Fibroblast of lung (primary cell): ENCODE data around the gene IPP.

Experiments
- EZH2 ChIP-seq: IDR thresholded peaks from 2 replicates; pipeline ENCODE4 v1.5.1; 2012; ENCODE audit warnings: low read length, control low read depth, mild to moderate bottlenecking; ENCODE audit errors: missing control alignments
- TF ChIP-seq, protein P1 (sequence below), 2 donors: IDR thresholded peaks in 1 of 2; conservative IDR thresholded peaks in 1 of 2; 1 replicate in 1 of 2; 2 replicates in 1 of 2; pipeline ENCODE4 v1.5.1; 2011 to 2012; ENCODE audit warnings: low read length in 2 of 2, control low read depth in 1 of 2, inconsistent platforms in 1 of 2, low read depth in 1 of 2, mild to moderate bottlenecking in 1 of 2

DNA sequence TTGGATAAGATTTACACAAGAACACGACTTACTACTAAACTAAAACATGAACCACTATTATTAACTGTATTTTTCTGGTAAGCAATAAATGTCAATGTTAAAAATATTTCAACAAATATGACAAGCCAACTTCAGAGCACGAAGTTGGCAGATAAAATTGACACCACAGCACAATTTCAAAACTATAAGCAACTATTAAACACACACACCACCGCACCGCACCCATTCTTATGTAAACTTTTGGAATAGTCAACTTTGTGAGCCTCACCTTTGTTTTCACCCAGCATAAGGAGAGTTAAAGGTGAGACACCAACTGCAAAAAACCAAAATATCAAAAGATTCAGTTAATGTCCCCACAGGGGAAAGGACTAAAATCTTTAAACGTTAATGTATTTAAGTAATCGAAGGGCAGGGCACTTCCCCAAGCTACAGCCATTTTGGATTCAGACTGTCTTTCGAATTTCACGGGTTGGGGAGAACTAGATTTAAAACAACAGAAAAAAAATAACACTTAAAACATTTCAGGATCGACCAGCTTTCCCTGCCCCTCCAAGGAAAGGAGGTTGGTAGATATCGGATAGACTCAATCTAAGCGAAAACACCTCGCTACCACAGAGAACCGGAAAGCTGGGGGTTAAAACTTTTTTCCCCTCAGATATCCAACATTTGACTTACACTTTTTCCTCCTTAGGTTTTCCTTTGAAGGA lies 65.0 kb downstream of the IPP start:
- TF ChIP-seq, protein P1, sequence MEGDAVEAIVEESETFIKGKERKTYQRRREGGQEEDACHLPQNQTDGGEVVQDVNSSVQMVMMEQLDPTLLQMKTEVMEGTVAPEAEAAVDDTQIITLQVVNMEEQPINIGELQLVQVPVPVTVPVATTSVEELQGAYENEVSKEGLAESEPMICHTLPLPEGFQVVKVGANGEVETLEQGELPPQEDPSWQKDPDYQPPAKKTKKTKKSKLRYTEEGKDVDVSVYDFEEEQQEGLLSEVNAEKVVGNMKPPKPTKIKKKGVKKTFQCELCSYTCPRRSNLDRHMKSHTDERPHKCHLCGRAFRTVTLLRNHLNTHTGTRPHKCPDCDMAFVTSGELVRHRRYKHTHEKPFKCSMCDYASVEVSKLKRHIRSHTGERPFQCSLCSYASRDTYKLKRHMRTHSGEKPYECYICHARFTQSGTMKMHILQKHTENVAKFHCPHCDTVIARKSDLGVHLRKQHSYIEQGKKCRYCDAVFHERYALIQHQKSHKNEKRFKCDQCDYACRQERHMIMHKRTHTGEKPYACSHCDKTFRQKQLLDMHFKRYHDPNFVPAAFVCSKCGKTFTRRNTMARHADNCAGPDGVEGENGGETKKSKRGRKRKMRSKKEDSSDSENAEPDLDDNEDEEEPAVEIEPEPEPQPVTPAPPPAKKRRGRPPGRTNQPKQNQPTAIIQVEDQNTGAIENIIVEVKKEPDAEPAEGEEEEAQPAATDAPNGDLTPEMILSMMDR (conservative IDR thresholded peaks at IDR 0.05 in 1 of 2, IDR thresholded peaks at IDR 0.05 in 1 of 2; ENCODE audit: low read depth in 1 of 2, low read length in 2 of 2): no peak
- no peak for TF ChIP-seq EZH2
